SK-N-SH (cell line): ENCODE measurements around the gene RBM33. TPM values are rescaled to one million over a fixed set of nuclear protein-coding genes. Genes with fewer than 3 reads are reported as not detected.

Source experiments
- CTCF ChIA-PET: fragments of 300-600, 350-600 bp; formaldehyde crosslinking; extraction: SDS; loops from one replicate; lab custom pipeline; 2021; lab: Yijun Ruan, JAX
- POLR2A ChIA-PET: fragments of 350-600 bp; sonication (Branson Sonifier 250); formaldehyde crosslinking; extraction: SDS; loops from one replicate; lab custom pipeline; 2020; ENCODE audit warnings: antibody characterized with exemption, inconsistent platforms; lab: Yijun Ruan, JAX
- DNase-seq: peaks from one replicate; pipeline ENCODE4 v3.0.0; 2012
- H2AFZ ChIP-seq: fragments of 200-600 bp; sonication (generic); 2 replicates; pipeline ENCODE4 v1.8.1; 2016; ENCODE audit warnings: antibody characterized with exemption, mild to moderate bottlenecking, low read depth
- H3F3A ChIP-seq: fragments of 200-600 bp; sonication (generic); replicated peaks from 2 replicates; pipeline ENCODE3; 2016; ENCODE audit warnings: antibody characterized with exemption, mild to moderate bottlenecking; ENCODE audit not compliant: insufficient read depth
- H3K27ac ChIP-seq, 2 experiments: fragments of 200-500 bp in 1 of 2; fragments of 200-600 bp in 1 of 2; sonication (Bioruptor generic) in 1 of 2; sonication (generic), shearing (Covaris generic) in 1 of 2; 2 replicates each; pipeline versions ENCODE4 v1.5.1 to v1.6.1; 2014 to 2016; ENCODE audit warnings: low read depth in 2 of 2, inconsistent platforms in 1 of 2, low read length in 1 of 2, mild to moderate bottlenecking in 1 of 2, mixed read lengths in 1 of 2
- H3K27me3 ChIP-seq: fragments of 200-600 bp; sonication (generic), shearing (Covaris generic); 2 replicates; pipeline ENCODE4 v1.6.1; 2016; ENCODE audit warnings: mixed run types; ENCODE audit not compliant: insufficient read depth
- H3K36me3 ChIP-seq, 2 experiments: fragments of 200-500 bp in 1 of 2; fragments of 200-600 bp in 1 of 2; sonication (Bioruptor generic) in 1 of 2; sonication (generic) in 1 of 2; replicated peaks in 1 of 2; 2 replicates each; pipeline versions ENCODE3 to v1.5.1; 2014 to 2016; ENCODE audit warnings: low read length in 1 of 2, mild to moderate bottlenecking in 1 of 2; ENCODE audit not compliant: insufficient read depth in 2 of 2, control insufficient read depth in 1 of 2
- H3K4me1 ChIP-seq, 2 experiments: fragments of 200-500 bp in 1 of 2; fragments of 200-600 bp in 1 of 2; sonication (Bioruptor generic) in 1 of 2; sonication (generic), shearing (Covaris generic) in 1 of 2; 2 replicates each; pipeline versions ENCODE4 v1.5.1 to v1.6.1; 2014 to 2016; ENCODE audit warnings: low read depth in 1 of 2, low read length in 1 of 2, mixed run types in 1 of 2; ENCODE audit not compliant: insufficient read depth in 2 of 2, control insufficient read depth in 1 of 2
- H3K4me2 ChIP-seq: fragments of 200-600 bp; sonication (generic), shearing (Covaris generic); 2 replicates; pipeline ENCODE4 v1.6.1; 2017; ENCODE audit warnings: mixed run types
- H3K4me3 ChIP-seq, 2 experiments: fragments of 200-500 bp in 1 of 2; fragments of 200-600 bp in 1 of 2; sonication (Bioruptor generic) in 1 of 2; sonication (generic), shearing (Covaris generic) in 1 of 2; 2 replicates each; pipeline versions ENCODE4 v1.5.1 to v1.8.1; 2014 to 2016; ENCODE audit warnings: low read depth in 2 of 2, inconsistent platforms in 1 of 2, low read length in 1 of 2, mild to moderate bottlenecking in 1 of 2, mixed read lengths in 1 of 2, moderate library complexity in 1 of 2
- H3K79me2 ChIP-seq: fragments of 200-600 bp; sonication (generic); 2 replicates; pipeline ENCODE4 v1.8.1; 2017; ENCODE audit warnings: mild to moderate bottlenecking; ENCODE audit not compliant: insufficient read depth
- H3K9ac ChIP-seq: fragments of 200-600 bp; sonication (generic); 2 replicates; pipeline ENCODE4 v1.6.1; 2017; ENCODE audit warnings: mixed run types
- H3K9me2 ChIP-seq: fragments of 200-600 bp; sonication (generic); 2 replicates; pipeline ENCODE4 v1.6.1; 2017; ENCODE audit warnings: mixed run types
- H3K9me3 ChIP-seq: fragments of 200-600 bp; sonication (generic); 2 replicates; pipeline ENCODE4 v1.6.1; 2017; ENCODE audit warnings: mixed run types, mild to moderate bottlenecking, moderate library complexity
- H4K20me1 ChIP-seq: fragments of 200-600 bp; sonication (generic); 2 replicates; pipeline ENCODE4 v1.6.1; 2017; ENCODE audit warnings: mild to moderate bottlenecking, mixed run types; ENCODE audit not compliant: insufficient read depth
- CHD2 ChIP-seq: fragments of 150-350 bp; IDR thresholded peaks from 2 replicates; pipeline ENCODE4 v1.6.1; 2018; ENCODE audit warnings: low read length; ENCODE audit not compliant: partially characterized antibody
- EP300 ChIP-seq, 2 experiments: IDR thresholded peaks; 2 replicates each; pipeline versions ENCODE4 v1.4.0 to v1.6.1; 2012; ENCODE audit warnings: borderline replicate concordance in 1 of 2, low read depth in 1 of 2, low read length in 1 of 2
- EZH2phosphoT487 ChIP-seq: fragments of 200-600 bp; sonication (generic); IDR thresholded peaks from 2 replicates; pipeline ENCODE4 v1.6.1; 2017; ENCODE audit warnings: low read depth, mixed run types, mild to moderate bottlenecking, antibody characterized with exemption, moderate library complexity, borderline replicate concordance
- FOXJ3 ChIP-seq: sonication (generic); formaldehyde crosslinking; IDR thresholded peaks from 2 replicates; pipeline ENCODE4 v1.5.1; 2020; ENCODE audit warnings: mild to moderate bottlenecking, missing genetic modification reagents
- GABPA ChIP-seq: IDR thresholded peaks from 2 replicates; pipeline ENCODE4 v1.4.0; 2012; ENCODE audit warnings: low read depth, mild to moderate bottlenecking
- GATA2 ChIP-seq: sonication (generic); formaldehyde crosslinking; IDR thresholded peaks from 2 replicates; pipeline ENCODE4 v1.5.0; 2020; ENCODE audit warnings: mild to moderate bottlenecking, missing genetic modification reagents
- MAX ChIP-seq: IDR thresholded peaks from 2 replicates; pipeline ENCODE4 v1.4.0; 2012; ENCODE audit warnings: low read depth
- MEF2A ChIP-seq: IDR thresholded peaks from 2 replicates; pipeline ENCODE4 v1.4.0; 2012; ENCODE audit warnings: low read depth, borderline replicate concordance
- NRF1 ChIP-seq: IDR thresholded peaks from 2 replicates; pipeline ENCODE4 v1.6.1; 2012; ENCODE audit warnings: low read depth, mild to moderate bottlenecking, low read length
- POLR2AphosphoS5 ChIP-seq: IDR thresholded peaks from 2 replicates; pipeline ENCODE4 v1.6.1; 2012; ENCODE audit warnings: low read depth, low read length
- RFX5 ChIP-seq: IDR thresholded peaks from 2 replicates; pipeline ENCODE4 v1.6.1; 2012; ENCODE audit warnings: mild to moderate bottlenecking, improper control_type of control experiment, low read length
- TCF12 ChIP-seq: IDR thresholded peaks from 2 replicates; pipeline ENCODE4 v1.4.0; 2012
- ZBTB33 ChIP-seq: IDR thresholded peaks from 2 replicates; pipeline ENCODE4 v1.4.0; 2012; ENCODE audit warnings: low read depth, borderline replicate concordance
- WGBS: methylation state at CpG from one replicate; pipeline ENCODE4 v1.1.6; 2017; ENCODE audit warnings: low lambda C conversion rate; 5-methylcytosine and 5-hydroxymethylcytosine counted together
- polyA plus RNA-seq, 3 experiments: library from polyadenylated mRNA; depleted of rRNA; stranded (reverse); fragments of >200 nt; gene quantifications; 2 replicates each; pipeline ENCODE4 v1.2.3, GENCODE V29; 2012

The RBM33 gene
- polyA plus RNA-seq, 1 of the 3 experiments (the other 2 are of a cell fraction): 13.8 TPM

- Histone ChIP-seq H3K27ac (no peak overlapping the region), H3K79me2 (no peaks in the 10 kb centered on the region), H3K9me3 (no peaks in the 10 kb centered on the region), H3K9me2 (no peaks in the 10 kb centered on the region), H3F3A (no peaks in the 10 kb centered on the region), H3K36me3 (peaks cover 18 to 71% of the 10 kb centered on the region in 2 experiments), H3K9ac (no peak overlapping the region), H4K20me1 (no peaks in the 10 kb centered on the region), H2AFZ (no peak overlapping the region), H3K4me1 (no peaks in the 10 kb centered on the region), H3K27me3 (no peaks in the 10 kb centered on the region), H3K4me3 (no peak overlapping the region), H3K4me2 (no peak overlapping the region)
- TF ChIP-seq GATA2 (CRISPR knock-in tag) (no peak), POLR2AphosphoS5 (no peak), MAX (no peak), MEF2A (no peak)
- DNase-seq: no peak
- CTCF ChIA-PET: interaction anchor here (1.1 to 3.3 kb wide), 2 partner anchors 13 to 182 kb away, joined by 3 to 15 read pairs; no protein-coding TSS in a partner anchor
- 98% methylated on average over 24 of the region's 24 CpGs for WGBS
- POLR2A ChIA-PET: no interaction called here
These were observed 136.4 kb downstream of the RBM33 start for GRCh38 chr7:155780884-155781283.

- no peak overlapping the region for H3K27ac ChIP-seq
- peaks cover 18 to 65% of the 10 kb centered on the region in 2 experiments for H3K36me3 ChIP-seq
- H4K20me1 ChIP-seq: no peaks in the 10 kb centered on the region
- no peak overlapping the region for H2AFZ ChIP-seq
- H3K27me3 ChIP-seq: no peaks in the 10 kb centered on the region
- DNase-seq: no peak
- POLR2A ChIA-PET: no interaction called here
- H3K9me2 ChIP-seq: no peaks in the 10 kb centered on the region
- TF ChIP-seq CHD2 (no peak), GABPA (no peak), TCF12 (no peak), ZBTB33 (no peak), MAX (no peak), NRF1 (no peak), EP300 (IDR thresholded peaks at IDR 0.05; ENCODE audit: borderline replicate concordance in 1 of 2, low read depth in 1 of 2, low read length in 1 of 2) (no peak), EZH2phosphoT487 (no peak), POLR2AphosphoS5 (no peak), RFX5 (no peak), GATA2 (CRISPR knock-in tag) (no peak), FOXJ3 (no peak)
- CTCF ChIA-PET: interaction anchor here (1.0 to 3.3 kb wide), 3 partner anchors 13 to 183 kb away, joined by 3 to 15 read pairs (median 3); no protein-coding TSS in a partner anchor
- no peak overlapping the region for H3K9ac ChIP-seq
- no peak overlapping the region for H3K4me3 ChIP-seq
- H3K79me2 ChIP-seq: no peaks in the 10 kb centered on the region
- WGBS: 97% methylated on average over 15 of the region's 20 CpGs
- H3F3A ChIP-seq: no peaks in the 10 kb centered on the region
- no peaks in the 10 kb centered on the region for H3K9me3 ChIP-seq
- no peak overlapping the region for H3K4me2 ChIP-seq
- no peaks in the 10 kb centered on the region for H3K4me1 ChIP-seq
These were observed 137.0 kb downstream of the RBM33 start for GRCh38 chr7:155781433-155781832.
